GM13977 (cell line): ENCODE results near the gene RAD51B.

ENCODE experiments used
- DNase-seq: peaks from one replicate; pipeline ENCODE4 v3.0.0; 2012; ENCODE audit warnings: low spot score
- in situ Hi-C: fragments of 300-500 bp; cut with MboI; formaldehyde crosslinking; loops from one replicate; pipeline ENCODE4 v1.12.0; 2022; ENCODE audit warnings: low sequenced_read_pairs, low pct_unique_long_range_greater_than_20kb, mixed read lengths, inconsistent platforms; ENCODE audit not compliant: unreplicated experiment
- TF ChIP-seq, protein P1 (sequence below): IDR thresholded peaks from 2 replicates; pipeline ENCODE4 v1.5.1; 2012; ENCODE audit warnings: mild to moderate bottlenecking, control low read depth; ENCODE audit not compliant: insufficient read depth; ENCODE audit errors: extremely low read depth, missing control alignments

RAD51B gene

GRCh38 chr14:68568907-68569897 is 749.6 kb downstream of the RAD51B start:
- in situ Hi-C loops, result no loop called here
- DNase-seq, result no peak
- TF ChIP-seq, protein P1, sequence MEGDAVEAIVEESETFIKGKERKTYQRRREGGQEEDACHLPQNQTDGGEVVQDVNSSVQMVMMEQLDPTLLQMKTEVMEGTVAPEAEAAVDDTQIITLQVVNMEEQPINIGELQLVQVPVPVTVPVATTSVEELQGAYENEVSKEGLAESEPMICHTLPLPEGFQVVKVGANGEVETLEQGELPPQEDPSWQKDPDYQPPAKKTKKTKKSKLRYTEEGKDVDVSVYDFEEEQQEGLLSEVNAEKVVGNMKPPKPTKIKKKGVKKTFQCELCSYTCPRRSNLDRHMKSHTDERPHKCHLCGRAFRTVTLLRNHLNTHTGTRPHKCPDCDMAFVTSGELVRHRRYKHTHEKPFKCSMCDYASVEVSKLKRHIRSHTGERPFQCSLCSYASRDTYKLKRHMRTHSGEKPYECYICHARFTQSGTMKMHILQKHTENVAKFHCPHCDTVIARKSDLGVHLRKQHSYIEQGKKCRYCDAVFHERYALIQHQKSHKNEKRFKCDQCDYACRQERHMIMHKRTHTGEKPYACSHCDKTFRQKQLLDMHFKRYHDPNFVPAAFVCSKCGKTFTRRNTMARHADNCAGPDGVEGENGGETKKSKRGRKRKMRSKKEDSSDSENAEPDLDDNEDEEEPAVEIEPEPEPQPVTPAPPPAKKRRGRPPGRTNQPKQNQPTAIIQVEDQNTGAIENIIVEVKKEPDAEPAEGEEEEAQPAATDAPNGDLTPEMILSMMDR, result no peak

GRCh38 chr14:68569970-68570409 is 750.4 kb downstream of the RAD51B start:
- DNase-seq, result no peak
- TF ChIP-seq, protein P1, result no peak
- in situ Hi-C loops, result no loop called here

GRCh38 chr14:68571114-68571591 is 751.6 kb downstream of the RAD51B start:
- no peak for DNase-seq
- TF ChIP-seq, protein P1, result no peak
- in situ Hi-C loops, result no loop called here

GRCh38 chr14:68571928-68572525 is 752.4 kb downstream of the RAD51B start:
- TF ChIP-seq, protein P1, result no peak
- no peak for DNase-seq
- in situ Hi-C loops, result no loop called here

DNA sequence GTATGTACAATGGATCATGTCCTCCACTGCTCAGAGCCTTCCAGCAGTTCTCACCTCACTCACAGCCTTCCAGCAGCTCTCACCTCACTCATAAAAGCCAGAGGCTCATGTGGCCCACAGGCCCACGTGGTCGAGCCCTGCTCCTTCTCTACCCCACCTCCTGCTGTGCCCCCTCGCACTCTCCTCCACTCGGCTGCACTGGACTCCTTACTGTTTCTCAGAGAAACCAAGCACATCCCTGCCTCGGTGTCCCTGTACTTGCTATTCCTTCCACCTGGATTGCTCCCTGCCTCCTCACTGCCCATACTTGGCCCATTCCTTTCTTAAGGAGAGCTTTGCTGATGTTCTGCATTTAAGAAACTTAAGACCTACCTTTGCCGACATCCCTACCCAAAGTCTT is 753.5 kb downstream of the RAD51B start:
- TF ChIP-seq, protein P1, result no peak
- in situ Hi-C loops, result no loop called here
- no peak for DNase-seq

- TF ChIP-seq, protein P1, result no peak
- in situ Hi-C loops, result no loop called here
- DNase-seq, result no peak
Measured at GRCh38 chr14:68573722-68574121, 754.1 kb downstream of the RAD51B start.
